ENCODE data around the gene CHD9. TPM values are rescaled to one million over a fixed set of nuclear protein-coding genes. Genes with fewer than 3 reads are reported as not detected.

The CHD9 gene
- total and polyA plus RNA-seq, 2 donors, result 16.8 to 221 TPM

- H3K4me1 ChIP-seq (ENCODE audit: insufficient read depth), result no peaks in the 10 kb centered on the region
- H3K36me3 ChIP-seq (ENCODE audit: insufficient read depth), result no peaks in the 10 kb centered on the region
- DNase-seq (ENCODE audit: extremely low spot score), result no peak
- WGBS, result 12% methylated on average over 56 of the region's 56 CpGs
- H3K4me3 ChIP-seq (ENCODE audit: low read depth, low read length), result peak overlapping the region; percentile 20
- H3K27ac ChIP-seq (ENCODE audit: low read depth), result no peak overlapping the region
Measured at GRCh38 chr16:53372992-53373871, 318.4 kb downstream of the CHD9 start.

- H3K27ac ChIP-seq (ENCODE audit: low read depth), result no peak overlapping the region
- WGBS, result 93% methylated on average over 5 of the region's 5 CpGs
- no peak overlapping the region for H3K4me3 ChIP-seq (ENCODE audit: low read depth, low read length)
- no peak for DNase-seq (ENCODE audit: extremely low spot score)
- H3K4me1 ChIP-seq (ENCODE audit: insufficient read depth), result no peaks in the 10 kb centered on the region
- H3K36me3 ChIP-seq (ENCODE audit: insufficient read depth), result no peaks in the 10 kb centered on the region
Measured at GRCh38 chr16:53374800-53375199, 320.0 kb downstream of the CHD9 start.

GRCh38 chr16:53378138-53378537 is 323.3 kb downstream of the CHD9 start:
- Histone ChIP-seq H3K27ac (ENCODE audit: low read depth) (no peak overlapping the region), H3K4me1 (ENCODE audit: insufficient read depth) (no peaks in the 10 kb centered on the region), H3K4me3 (ENCODE audit: low read depth, low read length) (no peak overlapping the region), H3K36me3 (ENCODE audit: insufficient read depth) (no peaks in the 10 kb centered on the region)
- peak; percentile 15 for DNase-seq (ENCODE audit: extremely low spot score)
- 36% methylated on average over 5 of the region's 5 CpGs for WGBS

Small RNA genes within 50 kb of the gene (small RNA-seq; reads per million reads assigned to genes)
- gene RF01210 (not detected), gene RNA5SP427 (not detected)

Other genes with a start within 250 kb of the CHD9 start
- gene CHD9NB, start 2.1 kb upstream of the CHD9 start, total RNA-seq, result 3.4 TPM
- 1.4 TPM for gene CHD9NB, start 2.1 kb upstream of the CHD9 start, polyA plus RNA-seq